CD14-positive monocyte (primary cell): ENCODE data around the gene GDF2. TPM values are rescaled to one million over a fixed set of nuclear protein-coding genes. Genes with fewer than 3 reads are reported as not detected.

Source experiments
- DNase-seq, 3 donors: peaks; one replicate each; pipeline ENCODE4 v3.0.0-alpha.2; 2011 to 2022
- H2AFZ ChIP-seq: 2 replicates; pipeline ENCODE4 v1.6.0; 2012; ENCODE audit warnings: mild to moderate bottlenecking, low read depth, low read length, inconsistent platforms; ENCODE audit not compliant: insufficient read depth, poor library complexity, severe bottlenecking
- H3K27ac ChIP-seq, 2 donors: 1 replicate in 1 of 2; 2 replicates in 1 of 2; pipeline ENCODE4 v1.5.1; 2012 to 2013; ENCODE audit warnings: low read length in 2 of 2, control low read depth in 1 of 2, inconsistent platforms in 1 of 2, low read depth in 1 of 2, mild to moderate bottlenecking in 1 of 2
- H3K27me3 ChIP-seq, 2 donors: one replicate each; pipeline versions ENCODE4 v1.6.0 to v1.6.1; 2011 to 2013; ENCODE audit warnings: low read length in 2 of 2; ENCODE audit not compliant: control insufficient read depth in 2 of 2, insufficient read depth in 2 of 2
- H3K36me3 ChIP-seq, 2 donors: replicated peaks in 1 of 2; 1 replicate in 1 of 2; 2 replicates in 1 of 2; pipeline versions ENCODE4 v1.5.1 to v1.6.1; 2012 to 2013; ENCODE audit warnings: low read length in 2 of 2, control low read depth in 1 of 2, inconsistent platforms in 1 of 2, mild to moderate bottlenecking in 1 of 2; ENCODE audit not compliant: insufficient read depth in 2 of 2, control insufficient read depth in 1 of 2
- H3K4me1 ChIP-seq, 2 donors: 1 replicate in 1 of 2; 2 replicates in 1 of 2; pipeline versions ENCODE4 v1.5.1 to v1.6.1; 2012 to 2013; ENCODE audit warnings: low read length in 2 of 2, control low read depth in 1 of 2, inconsistent platforms in 1 of 2, mild to moderate bottlenecking in 1 of 2, moderate library complexity in 1 of 2; ENCODE audit not compliant: insufficient read depth in 2 of 2, control insufficient read depth in 1 of 2
- H3K4me2 ChIP-seq: replicated peaks from 2 replicates; pipeline ENCODE3; 2012; ENCODE audit warnings: low read length, moderate library complexity, mild to moderate bottlenecking; ENCODE audit not compliant: poor library complexity, severe bottlenecking; ENCODE audit errors: extremely low read depth
- H3K4me3 ChIP-seq, 3 experiments: fragments of 200-600 bp in 1 of 3; sonication (generic) in 1 of 3; replicated peaks in 1 of 3; 1 replicate in 2 of 3; 2 replicates in 1 of 3; pipeline ENCODE4 v1.5.1; 2011 to 2013; ENCODE audit warnings: low read length in 3 of 3, mild to moderate bottlenecking in 3 of 3, control low read depth in 2 of 3, low read depth in 2 of 3, inconsistent platforms in 1 of 3, moderate library complexity in 1 of 3
- H3K79me2 ChIP-seq: 2 replicates; pipeline ENCODE4 v1.6.0; 2012; ENCODE audit warnings: mild to moderate bottlenecking, control low read depth, inconsistent platforms, low read length, moderate library complexity; ENCODE audit not compliant: insufficient read depth
- H3K9ac ChIP-seq: 2 replicates; pipeline ENCODE4 v1.6.0; 2017; ENCODE audit warnings: low read length, mild to moderate bottlenecking; ENCODE audit not compliant: insufficient read depth, poor library complexity, severe bottlenecking
- H3K9me3 ChIP-seq, 2 donors: replicated peaks in 1 of 2; 1 replicate in 1 of 2; 2 replicates in 1 of 2; pipeline versions ENCODE4 v1.5.1 to v1.6.1; 2012 to 2013; ENCODE audit warnings: low read length in 2 of 2, control low read depth in 1 of 2; ENCODE audit not compliant: control insufficient read depth in 1 of 2, insufficient read depth in 1 of 2
- H4K20me1 ChIP-seq: 2 replicates; pipeline ENCODE4 v1.6.0; 2012; ENCODE audit warnings: mild to moderate bottlenecking, low read length, control low read depth, moderate library complexity; ENCODE audit not compliant: insufficient read depth
- H3K27ac Mint-ChIP-seq, 7 donors: one replicate each; pipeline ENCODE4 v1.8.0; 2020; ENCODE audit warnings: mild to moderate bottlenecking in 7 of 7, mixed read lengths in 7 of 7, moderate library complexity in 6 of 7, inconsistent platforms in 2 of 7
- H3K27me3 Mint-ChIP-seq, 3 donors: one replicate each; pipeline ENCODE4 v1.8.0; 2021 to 2022; ENCODE audit warnings: low read depth in 3 of 3, mild to moderate bottlenecking in 3 of 3, mixed read lengths in 3 of 3, moderate library complexity in 3 of 3, inconsistent platforms in 1 of 3
- H3K36me3 Mint-ChIP-seq, 2 donors: one replicate each; pipeline ENCODE4 v1.8.0; 2020; ENCODE audit warnings: mixed read lengths in 2 of 2, inconsistent platforms in 1 of 2, mild to moderate bottlenecking in 1 of 2
- H3K4me1 Mint-ChIP-seq: one replicate; pipeline ENCODE4 v1.8.0; 2020; ENCODE audit warnings: mild to moderate bottlenecking, mixed read lengths
- H3K4me3 Mint-ChIP-seq, 2 donors: one replicate each; pipeline ENCODE4 v1.8.0; 2020; ENCODE audit warnings: mild to moderate bottlenecking in 2 of 2, mixed read lengths in 2 of 2, moderate library complexity in 1 of 2
- H3K9me3 Mint-ChIP-seq, 7 donors: one replicate each; pipeline ENCODE4 v1.8.0; 2020 to 2022; ENCODE audit warnings: mixed read lengths in 7 of 7, mild to moderate bottlenecking in 6 of 7, moderate library complexity in 6 of 7, inconsistent platforms in 2 of 7
- CTCF ChIP-seq: fragments of 200-600 bp; IDR thresholded peaks from one replicate; pipeline ENCODE4 v1.8.0; 2022; ENCODE audit warnings: antibody characterized with exemption, mild to moderate bottlenecking
- WGBS: methylation state at CpG from one replicate; pipeline ENCODE4 v1.1.5; 2013; ENCODE audit warnings: missing lambda C conversion rate; ENCODE audit not compliant: insufficient coverage; 5-methylcytosine and 5-hydroxymethylcytosine counted together
- intact Hi-C, 2 donors: fragments of 100-400 bp; cut with micrococcal nuclease; formaldehyde crosslinking; loops; one replicate each; pipeline versions ENCODE4 v1.15.0 to v1.15.1; 2023
- polyA plus RNA-seq, 3 donors: library from polyadenylated mRNA; depleted of rRNA in 1 of 3; unstranded in 2 of 3; stranded (reverse) in 1 of 3; fragments of 300-500 nt in 2 of 3; fragments of >200 nt in 1 of 3; fragmentation: Illumina TruSeq in 2 of 3; gene quantifications; 1 replicate in 2 of 3; 2 replicates in 1 of 3; pipeline ENCODE4 v1.2.3, GENCODE V29; 2012 to 2021

Gene GDF2
- polyA plus RNA-seq, 3 donors, result not detected

DNA sequence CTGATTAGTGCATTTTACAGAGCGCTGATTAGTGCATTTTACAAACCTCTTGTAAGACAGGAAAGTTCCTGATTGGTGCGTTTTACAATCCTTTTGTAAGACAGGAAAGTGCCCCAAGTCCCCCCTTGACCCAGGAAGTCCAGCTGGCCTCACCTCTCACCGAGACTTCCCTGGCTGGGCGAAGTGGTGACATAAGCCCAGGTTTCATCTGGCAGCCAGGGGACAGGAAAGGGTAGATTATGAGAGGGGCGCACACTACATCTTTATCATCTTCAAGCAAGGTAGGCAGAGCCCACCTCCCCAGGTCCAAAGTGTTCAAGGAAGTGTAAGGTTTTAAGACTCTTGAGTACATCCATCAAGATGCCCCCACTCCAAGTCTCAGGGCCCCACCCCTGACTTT lies 27.8 kb upstream of the GDF2 start:
- no peaks in the 10 kb centered on the region for H3K36me3 Mint-ChIP-seq
- 100% methylated on average over 2 of the region's 5 CpGs for WGBS
- peaks cover 0 to 8% (median 1%) of the 10 kb centered on the region in 7 donors for H3K9me3 Mint-ChIP-seq
- H3K4me3 Mint-ChIP-seq, result peak overlapping the region in 1 of 2 donors; percentile 59
- Histone ChIP-seq H3K27ac (no peak overlapping the region), H3K79me2 (no peaks in the 10 kb centered on the region), H3K36me3 (no peaks in the 10 kb centered on the region), H3K9ac (no peak overlapping the region), H3K4me1 (peaks cover 6 to 9% of the 10 kb centered on the region in 2 donors), H3K9me3 (no peaks in the 10 kb centered on the region), H3K27me3 (peaks cover 24 to 42% of the 10 kb centered on the region in 2 donors), H4K20me1 (no peaks in the 10 kb centered on the region), H3K4me3 (no peak overlapping the region), H2AFZ (no peak overlapping the region), H3K4me2 (no peak overlapping the region)
- H3K4me1 Mint-ChIP-seq, result peaks cover 14% of the 10 kb centered on the region
- no peak overlapping the region for H3K27ac Mint-ChIP-seq
- H3K27me3 Mint-ChIP-seq, result peaks cover 41 to 56% (median 48%) of the 10 kb centered on the region in 3 donors
- intact Hi-C loops, result no loop called here
- DNase-seq, result no peak
- no peak for TF ChIP-seq CTCF

- no peaks in the 10 kb centered on the region for H3K79me2 ChIP-seq
- Mint-ChIP-seq H3K27me3 (peaks cover 44 to 60% (median 52%) of the 10 kb centered on the region in 3 donors), H3K27ac (peak overlapping the region in 3 of 7 donors; percentile 20 to 54 (median 32)), H3K9me3 (peaks cover 0 to 8% (median 3%) of the 10 kb centered on the region in 7 donors), H3K36me3 (no peaks in the 10 kb centered on the region), H3K4me3 (peak overlapping the region in 1 of 2 donors; percentile 75), H3K4me1 (peaks cover 17% of the 10 kb centered on the region)
- no peak overlapping the region for H2AFZ ChIP-seq
- H3K27ac ChIP-seq, result no peak overlapping the region
- intact Hi-C loops, result no loop called here
- no peak overlapping the region for H3K9ac ChIP-seq
- H3K27me3 ChIP-seq, result peaks cover 27 to 47% of the 10 kb centered on the region in 2 donors
- H3K4me1 ChIP-seq, result peaks cover 6 to 16% of the 10 kb centered on the region in 2 donors
- DNase-seq, result no peak
- no peaks in the 10 kb centered on the region for H3K36me3 ChIP-seq
- peaks cover 0 to 4% of the 10 kb centered on the region in 2 donors for H3K9me3 ChIP-seq
- H3K4me3 ChIP-seq, result no peak overlapping the region
- WGBS, result 98% methylated on average over 5 of the region's 5 CpGs
- H4K20me1 ChIP-seq, result no peaks in the 10 kb centered on the region
- no peak for TF ChIP-seq CTCF
- no peak overlapping the region for H3K4me2 ChIP-seq
Observed at GRCh38 chr10:47295411-47295810, 26.8 kb upstream of the GDF2 start.
